Pancreas (tissue), 10 donors: Measurements from ENCODE around the gene ECHDC3. TPM values are rescaled to one million over a fixed set of nuclear protein-coding genes. Genes with fewer than 3 reads are reported as not detected.

Experiments
- ATAC-seq, 4 donors: fragments of 200-7000 bp; cut with Tn5 transposase; one replicate each; pipeline versions ENCODE4 v1.8.0 to v1.9.1; 2020; ENCODE audit warnings: mild to moderate bottlenecking in 4 of 4, moderate library complexity in 4 of 4
- DNase-seq, 6 donors: peaks; one replicate each; pipeline ENCODE4 v3.0.0-alpha.2; 2020
- FAIRE-seq: peaks from 2 replicates; lab custom pipeline; 2012; peaks lifted over from hg19 to GRCh38; lab: Jason Lieb, UNC
- H3K27ac ChIP-seq, 4 donors: fragments of 200-600 bp; sonication (generic); 1 replicate in 3 of 4; 2 replicates in 1 of 4; pipeline versions ENCODE4 v1.5.0 to v1.8.0; 2020
- H3K27me3 ChIP-seq, 4 donors: fragments of 200-600 bp; one replicate each; pipeline ENCODE4 v1.8.0; 2021
- H3K36me3 ChIP-seq, 3 donors: fragments of 200-600 bp; sonication (generic) in 1 of 3; one replicate each; pipeline versions ENCODE4 v1.5.0 to v1.8.0; 2020 to 2021
- H3K4me1 ChIP-seq, 3 donors: fragments of 200-600 bp; one replicate each; pipeline ENCODE4 v1.8.0; 2021
- H3K4me3 ChIP-seq, 4 donors: fragments of 200-600 bp; sonication (generic) in 2 of 4; one replicate each; pipeline versions ENCODE4 v1.5.0 to v1.8.0; 2020 to 2021
- H3K9me3 ChIP-seq, 4 donors: fragments of 200-600 bp; one replicate each; pipeline ENCODE4 v1.8.0; 2021
- CTCF ChIP-seq, 4 donors: fragments of 200-600 bp; sonication (generic) in 3 of 4; IDR thresholded peaks; one replicate each; pipeline versions ENCODE4 v1.5.0 to v1.8.0; 2021; ENCODE audit warnings: antibody characterized with exemption in 4 of 4
- WGBS, 2 donors: extraction: QIAGEN DNeasy Blood & Tissue Kit; methylation state at CpG; one replicate each; pipeline ENCODE4 v1.1.7; 2013; 5-methylcytosine and 5-hydroxymethylcytosine counted together
- intact Hi-C, 3 donors: fragments of 100-400 bp; cut with DNase I; formaldehyde crosslinking; loops; one replicate each; pipeline versions ENCODE4 v1.11.1 to v1.14.2; 2022
- polyA plus RNA-seq, 2 donors: library from polyadenylated mRNA; stranded (reverse); fragments of 200-250 nt; gene quantifications; one replicate each; pipeline ENCODE4 v1.2.3, GENCODE V29; 2013
- total RNA-seq, 6 donors: library from RNA; stranded (reverse); fragmentation: NEBNext Ultra II Directional in 4 of 6; extraction: Animal tissue kit (Norgen Biotek cat#: 25700) in 4 of 6; gene quantifications; one replicate each; pipeline versions ENCODE4 v1.2.1 to v1.2.4, GENCODE V29; 2021 to 2023
- donor health status: healthy with polysubstance abuse.
- donor health status: DM: no; HTN: no; CAD: no; lungs with moderate emphysema.
- donor health status: DM: no; HTN: no; CAD: no.
- donor health status: control.
- donor health status: control.
- donor health status: Bipolar disorder and iron deficiency.
- donor health status: DM: yes; HTN: yes; CAD: no.
- donor health status: DM: no; HTN: no; CAD: no.
- donor health status: DM: no; HTN: no; CAD: no.
- donor health status: DM: yes; HTN: yes; CAD: no.

ECHDC3 gene
- total and polyA plus RNA-seq, 8 donors: 9.7 to 19.6 (median 16.6) TPM

GRCh38 chr10:11795101-11795920 is 53.1 kb downstream of the ECHDC3 start:
- H3K4me1 ChIP-seq: no peaks in the 10 kb centered on the region
- intact Hi-C loops: loop anchor here in 1 of 3 donors (10.0 kb wide), 1 partner anchor 389 kb away; no protein-coding TSS in a partner anchor
- 88 to 92% methylated on average over 25 of the region's 25 CpGs for WGBS, 2 donors
- no peak for DNase-seq
- no peak overlapping the region for H3K27ac ChIP-seq
- no peak for ATAC-seq
- TF ChIP-seq CTCF (IDR thresholded peaks at IDR 0.05): no peak
- no peaks in the 10 kb centered on the region for H3K9me3 ChIP-seq
- H3K4me3 ChIP-seq: no peak overlapping the region
- no peaks in the 10 kb centered on the region for H3K36me3 ChIP-seq
- no peaks in the 10 kb centered on the region for H3K27me3 ChIP-seq
- no peak for FAIRE-seq

- H3K9me3 ChIP-seq: no peaks in the 10 kb centered on the region
- TF ChIP-seq CTCF (IDR thresholded peaks at IDR 0.05): no peak
- intact Hi-C loops: loop anchor here in 1 of 3 donors (10.0 kb wide), 1 partner anchor 388 kb away; no protein-coding TSS in a partner anchor
- H3K4me3 ChIP-seq: no peak overlapping the region
- 84% methylated on average over 2 of the region's 2 CpGs for WGBS, 2 donors
- no peaks in the 10 kb centered on the region for H3K36me3 ChIP-seq
- H3K27me3 ChIP-seq: no peaks in the 10 kb centered on the region
- no peak for FAIRE-seq
- H3K27ac ChIP-seq: no peak overlapping the region
- H3K4me1 ChIP-seq: no peaks in the 10 kb centered on the region
- no peak for DNase-seq
- ATAC-seq: no peak
Observed at GRCh38 chr10:11796474-11796873, 54.3 kb downstream of the ECHDC3 start.

GRCh38 chr10:11797281-11797680 is 55.1 kb downstream of the ECHDC3 start:
- ATAC-seq (no peak), FAIRE-seq (no peak), DNase-seq (no peak)
- Histone ChIP-seq H3K4me1 (no peaks in the 10 kb centered on the region), H3K4me3 (no peak overlapping the region), H3K36me3 (no peaks in the 10 kb centered on the region), H3K27ac (no peak overlapping the region), H3K9me3 (no peaks in the 10 kb centered on the region), H3K27me3 (no peaks in the 10 kb centered on the region)
- intact Hi-C loops: loop anchor here in 1 of 3 donors (10.0 kb wide), 1 partner anchor 388 kb away; no protein-coding TSS in a partner anchor
- no peak for TF ChIP-seq CTCF (IDR thresholded peaks at IDR 0.05)
- 92 to 93% methylated on average over 10 of the region's 10 CpGs for WGBS, 2 donors

GRCh38 chr10:11797847-11798633 is 55.9 kb downstream of the ECHDC3 start:
- no peak for ATAC-seq
- Histone ChIP-seq H3K4me3 (no peak overlapping the region), H3K27me3 (no peaks in the 10 kb centered on the region), H3K9me3 (no peaks in the 10 kb centered on the region), H3K36me3 (no peaks in the 10 kb centered on the region), H3K4me1 (no peaks in the 10 kb centered on the region), H3K27ac (no peak overlapping the region)
- no peak for DNase-seq
- no peak for TF ChIP-seq CTCF (IDR thresholded peaks at IDR 0.05)
- intact Hi-C loops: loop anchor here in 1 of 3 donors (10.0 kb wide), 1 partner anchor 387 kb away; no protein-coding TSS in a partner anchor
- FAIRE-seq: no peak
- 83 to 86% methylated on average over 12 of the region's 12 CpGs for WGBS, 2 donors
